ENCODE measurements around the gene ZBTB4. TPM values are rescaled to one million over a fixed set of nuclear protein-coding genes. Genes with fewer than 3 reads are reported as not detected.
A peak's percentile ranks its signal among the peaks of the same experiment; 100 is the strongest.

ZBTB4 gene
- total RNA-seq, 6 experiments from 2014 or later = 62.7 to 75.9 (median 68.6) TPM

DNA sequence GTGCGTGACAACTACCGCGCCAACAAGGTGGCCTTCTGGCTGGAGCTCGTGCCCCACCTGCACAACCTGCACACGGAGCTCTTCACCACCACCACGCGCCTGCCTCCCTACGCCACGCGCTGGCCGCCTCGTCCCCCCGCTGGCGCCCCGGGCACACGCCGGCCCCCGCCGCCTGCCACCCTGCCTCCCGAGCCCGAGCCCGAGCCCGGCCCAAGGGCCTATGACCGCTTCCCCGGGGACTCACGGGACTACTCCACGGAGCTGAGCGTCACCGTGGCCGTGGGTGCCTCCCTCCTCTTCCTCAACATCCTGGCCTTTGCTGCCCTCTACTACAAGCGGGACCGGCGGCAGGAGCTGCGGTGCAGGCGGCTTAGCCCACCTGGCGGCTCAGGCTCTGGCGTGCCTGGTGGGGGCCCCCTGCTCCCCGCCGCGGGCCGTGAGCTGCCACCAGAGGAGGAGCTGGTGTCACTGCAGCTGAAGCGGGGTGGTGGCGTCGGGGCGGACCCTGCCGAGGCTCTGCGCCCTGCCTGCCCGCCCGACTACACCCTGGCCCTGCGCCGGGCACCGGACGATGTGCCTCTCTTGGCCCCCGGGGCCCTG, 62.3 kb downstream of the ZBTB4 start:
- peaks cover 4% of the 10 kb centered on the region; the same call in 1 of the 2 replicates for H3K27me3 Mint-ChIP-seq (ENCODE audit: insufficient read depth)
- H3K4me1 Mint-ChIP-seq (ENCODE audit: low read depth) = peaks cover 14% of the 10 kb centered on the region
- H3K27ac Mint-ChIP-seq = no peak overlapping the region
- no peak overlapping the region for H3K4me3 Mint-ChIP-seq
- no peak for DNase-seq
- H3K9me3 Mint-ChIP-seq = no peaks in the 10 kb centered on the region
- TF ChIP-seq, protein P1, sequence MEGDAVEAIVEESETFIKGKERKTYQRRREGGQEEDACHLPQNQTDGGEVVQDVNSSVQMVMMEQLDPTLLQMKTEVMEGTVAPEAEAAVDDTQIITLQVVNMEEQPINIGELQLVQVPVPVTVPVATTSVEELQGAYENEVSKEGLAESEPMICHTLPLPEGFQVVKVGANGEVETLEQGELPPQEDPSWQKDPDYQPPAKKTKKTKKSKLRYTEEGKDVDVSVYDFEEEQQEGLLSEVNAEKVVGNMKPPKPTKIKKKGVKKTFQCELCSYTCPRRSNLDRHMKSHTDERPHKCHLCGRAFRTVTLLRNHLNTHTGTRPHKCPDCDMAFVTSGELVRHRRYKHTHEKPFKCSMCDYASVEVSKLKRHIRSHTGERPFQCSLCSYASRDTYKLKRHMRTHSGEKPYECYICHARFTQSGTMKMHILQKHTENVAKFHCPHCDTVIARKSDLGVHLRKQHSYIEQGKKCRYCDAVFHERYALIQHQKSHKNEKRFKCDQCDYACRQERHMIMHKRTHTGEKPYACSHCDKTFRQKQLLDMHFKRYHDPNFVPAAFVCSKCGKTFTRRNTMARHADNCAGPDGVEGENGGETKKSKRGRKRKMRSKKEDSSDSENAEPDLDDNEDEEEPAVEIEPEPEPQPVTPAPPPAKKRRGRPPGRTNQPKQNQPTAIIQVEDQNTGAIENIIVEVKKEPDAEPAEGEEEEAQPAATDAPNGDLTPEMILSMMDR (IDR thresholded peaks at IDR 0.05) = no peak
- H3K36me3 Mint-ChIP-seq (ENCODE audit: low read depth) = peaks cover 15% of the 10 kb centered on the region

DNA sequence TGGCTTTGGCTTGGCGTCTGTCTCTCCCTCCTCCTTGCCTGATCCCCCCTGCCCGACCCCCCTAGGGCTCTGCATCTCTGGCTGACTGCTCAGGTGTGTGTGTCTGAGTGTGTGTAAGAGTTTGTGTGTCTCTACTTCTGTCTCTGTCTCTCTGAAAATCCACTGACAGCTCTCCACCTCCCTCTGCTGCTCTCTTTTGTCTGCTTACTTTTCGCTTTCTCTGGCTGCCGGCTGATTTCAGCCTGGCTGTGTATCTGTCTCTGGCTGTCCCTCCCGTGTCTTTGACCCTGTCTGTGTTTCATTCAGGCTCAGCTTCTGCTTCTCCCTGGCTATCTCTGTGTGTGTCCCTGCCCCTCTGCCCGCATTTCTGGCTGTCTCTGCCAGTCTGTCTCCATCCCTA, 63.1 kb downstream of the ZBTB4 start:
- Mint-ChIP-seq H3K27me3 (ENCODE audit: insufficient read depth) (peaks cover 5% of the 10 kb centered on the region; the same call in 1 of the 2 replicates), H3K4me1 (ENCODE audit: low read depth) (peaks cover 16% of the 10 kb centered on the region), H3K9me3 (no peaks in the 10 kb centered on the region), H3K36me3 (ENCODE audit: low read depth) (peaks cover 15% of the 10 kb centered on the region), H3K4me3 (no peak overlapping the region), H3K27ac (no peak overlapping the region)
- no peak for DNase-seq
- TF ChIP-seq, protein P1 (IDR thresholded peaks at IDR 0.05) = no peak

DNA sequence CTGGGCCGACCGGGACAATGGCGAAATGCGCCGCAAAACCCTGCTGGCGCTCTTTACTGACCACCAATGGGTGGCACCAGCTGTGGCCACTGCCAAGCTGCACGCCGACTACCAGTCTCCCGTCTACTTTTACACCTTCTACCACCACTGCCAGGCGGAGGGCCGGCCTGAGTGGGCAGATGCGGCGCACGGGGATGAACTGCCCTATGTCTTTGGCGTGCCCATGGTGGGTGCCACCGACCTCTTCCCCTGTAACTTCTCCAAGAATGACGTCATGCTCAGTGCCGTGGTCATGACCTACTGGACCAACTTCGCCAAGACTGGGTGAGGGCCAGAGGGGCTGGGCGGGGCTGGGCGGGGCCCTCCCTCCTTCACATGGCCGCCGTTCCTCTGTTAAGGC, 63.6 kb downstream of the ZBTB4 start:
- Mint-ChIP-seq H3K36me3 (ENCODE audit: low read depth) (peaks cover 15% of the 10 kb centered on the region), H3K4me3 (no peak overlapping the region), H3K27ac (no peak overlapping the region), H3K4me1 (ENCODE audit: low read depth) (peaks cover 16% of the 10 kb centered on the region), H3K9me3 (no peaks in the 10 kb centered on the region), H3K27me3 (ENCODE audit: insufficient read depth) (peaks cover 5% of the 10 kb centered on the region; the same call in 1 of the 2 replicates)
- no peak for DNase-seq
- TF ChIP-seq, protein P1 (IDR thresholded peaks at IDR 0.05) = no peak

DNA sequence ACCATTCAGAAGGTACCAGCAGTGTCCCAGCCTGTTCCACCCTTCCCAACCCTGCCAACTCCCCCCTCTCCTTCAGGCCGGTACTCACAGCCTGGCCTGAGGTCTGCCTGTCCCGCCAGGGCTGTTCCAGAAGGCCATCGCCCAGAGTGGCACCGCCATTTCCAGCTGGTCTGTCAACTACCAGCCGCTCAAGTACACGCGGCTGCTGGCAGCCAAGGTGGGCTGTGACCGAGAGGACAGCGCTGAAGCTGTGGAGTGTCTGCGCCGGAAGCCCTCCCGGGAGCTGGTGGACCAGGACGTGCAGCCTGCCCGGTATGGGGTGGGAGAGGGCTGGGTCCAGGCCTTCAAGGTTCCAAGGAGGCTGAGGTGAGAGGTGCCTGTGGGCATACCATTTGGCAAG, 64.6 kb downstream of the ZBTB4 start:
- Mint-ChIP-seq H3K27me3 (ENCODE audit: insufficient read depth) (peaks cover 5% of the 10 kb centered on the region), H3K4me1 (ENCODE audit: low read depth) (peaks cover 16% of the 10 kb centered on the region), H3K4me3 (no peak overlapping the region), H3K27ac (no peak overlapping the region), H3K36me3 (ENCODE audit: low read depth) (peaks cover 21% of the 10 kb centered on the region), H3K9me3 (no peaks in the 10 kb centered on the region)
- DNase-seq = no peak
- TF ChIP-seq, protein P1 (IDR thresholded peaks at IDR 0.05) = no peak

DNA sequence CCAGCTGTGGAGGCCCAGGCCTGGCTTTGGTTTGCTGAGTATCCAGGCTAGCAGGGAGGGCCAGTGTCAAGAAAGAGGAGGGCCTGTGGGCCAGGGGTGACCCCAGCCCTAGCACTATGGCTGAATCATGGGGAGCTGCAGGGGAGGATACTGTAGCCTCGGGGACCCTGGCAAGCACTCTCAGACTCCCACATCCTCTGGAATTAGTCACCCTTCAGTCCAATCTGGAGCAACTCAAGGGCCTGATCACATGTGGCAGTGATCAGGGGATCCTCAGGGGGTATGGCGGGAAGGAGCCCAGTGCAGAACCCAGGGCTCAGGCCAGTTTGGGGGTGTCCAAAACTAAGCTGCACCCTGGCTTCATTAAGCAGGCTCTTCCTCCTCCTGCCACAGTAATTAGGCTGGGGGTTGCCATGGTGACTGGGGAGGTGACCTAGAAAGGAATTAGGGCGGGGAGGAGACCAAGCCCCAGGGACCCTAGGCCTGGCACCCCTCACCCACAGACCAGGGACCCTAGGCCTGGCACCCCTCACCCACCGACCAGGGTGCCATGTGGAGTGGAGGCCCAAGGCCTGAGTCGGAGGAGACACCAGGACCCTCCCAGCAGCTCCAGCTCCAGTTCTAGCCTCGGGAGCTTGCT, 66.0 kb downstream of the ZBTB4 start:
- TF ChIP-seq, protein P1 (IDR thresholded peaks at IDR 0.05) = no peak
- Mint-ChIP-seq H3K36me3 (ENCODE audit: low read depth) (peaks cover 32% of the 10 kb centered on the region), H3K27me3 (ENCODE audit: insufficient read depth) (peaks cover 4% of the 10 kb centered on the region), H3K4me1 (ENCODE audit: low read depth) (peaks cover 16% of the 10 kb centered on the region), H3K9me3 (no peaks in the 10 kb centered on the region), H3K4me3 (no peak overlapping the region), H3K27ac (peak overlapping the region; percentile 65)
- DNase-seq = peak; percentile 70

Measured in HFFc6 (cell line).